Neutrophil (primary cell): ENCODE data around the gene NUFIP2.

Experiments
- H3K27ac ChIP-seq: fragments of 200-600 bp; sonication (generic); 2 replicates; pipeline ENCODE4 v1.5.1; 2016; ENCODE audit warnings: mild to moderate bottlenecking, moderate library complexity
- H3K27me3 ChIP-seq: fragments of 200-600 bp; sonication (generic); 2 replicates; pipeline ENCODE4 v1.6.0; 2016; ENCODE audit warnings: mild to moderate bottlenecking
- H3K36me3 ChIP-seq: fragments of 200-600 bp; sonication (generic); 2 replicates; pipeline ENCODE4 v1.5.1; 2017
- H3K4me1 ChIP-seq, 2 experiments: fragments of 200-600 bp in 1 of 2; sonication (generic) in 1 of 2; 1 replicate in 1 of 2; 2 replicates in 1 of 2; pipeline versions ENCODE4 v1.5.1 to v1.6.1; 2013 to 2016; ENCODE audit warnings: low read depth in 1 of 2, low read length in 1 of 2, mild to moderate bottlenecking in 1 of 2, moderate library complexity in 1 of 2; ENCODE audit not compliant: control insufficient read depth in 1 of 2, insufficient read depth in 1 of 2
- H3K4me3 ChIP-seq, 2 experiments: fragments of 200-600 bp in 1 of 2; sonication (generic) in 1 of 2; 1 replicate in 1 of 2; 2 replicates in 1 of 2; pipeline ENCODE4 v1.5.1; 2013 to 2016; ENCODE audit warnings: low read depth in 1 of 2, low read length in 1 of 2, mild to moderate bottlenecking in 1 of 2, moderate library complexity in 1 of 2
- H3K9me3 ChIP-seq: fragments of 200-600 bp; sonication (generic); 2 replicates; pipeline ENCODE4 v1.5.1; 2016
- TF ChIP-seq, protein P1 (sequence below): fragments of 200-600 bp; sonication (generic); IDR thresholded peaks from 2 replicates; pipeline ENCODE4 v1.5.1; 2016; ENCODE audit warnings: antibody characterized with exemption

The NUFIP2 gene

DNA sequence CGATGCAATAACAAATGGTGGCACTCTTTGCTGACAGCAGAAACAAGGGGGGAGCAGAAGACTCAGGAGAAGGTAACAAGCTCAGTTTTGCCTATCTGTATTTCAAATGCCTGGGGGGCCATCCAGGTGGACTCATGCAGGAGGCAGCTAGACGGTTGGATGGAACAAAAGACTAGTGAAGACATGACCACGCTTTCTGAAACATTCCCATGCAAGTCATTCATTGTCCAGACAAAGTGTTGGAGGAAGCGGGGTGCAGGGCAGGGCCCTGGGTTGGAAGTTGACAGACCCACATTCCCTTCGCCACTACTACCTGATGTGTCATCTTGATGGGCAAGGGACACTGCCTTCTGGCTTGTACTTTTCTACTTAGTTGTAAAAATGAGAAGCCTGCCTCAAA, 77.1 kb downstream of the NUFIP2 start:
- no peak overlapping the region for H3K4me3 ChIP-seq
- H3K27me3 ChIP-seq = peaks cover 5% of the 10 kb centered on the region
- TF ChIP-seq, protein P1, sequence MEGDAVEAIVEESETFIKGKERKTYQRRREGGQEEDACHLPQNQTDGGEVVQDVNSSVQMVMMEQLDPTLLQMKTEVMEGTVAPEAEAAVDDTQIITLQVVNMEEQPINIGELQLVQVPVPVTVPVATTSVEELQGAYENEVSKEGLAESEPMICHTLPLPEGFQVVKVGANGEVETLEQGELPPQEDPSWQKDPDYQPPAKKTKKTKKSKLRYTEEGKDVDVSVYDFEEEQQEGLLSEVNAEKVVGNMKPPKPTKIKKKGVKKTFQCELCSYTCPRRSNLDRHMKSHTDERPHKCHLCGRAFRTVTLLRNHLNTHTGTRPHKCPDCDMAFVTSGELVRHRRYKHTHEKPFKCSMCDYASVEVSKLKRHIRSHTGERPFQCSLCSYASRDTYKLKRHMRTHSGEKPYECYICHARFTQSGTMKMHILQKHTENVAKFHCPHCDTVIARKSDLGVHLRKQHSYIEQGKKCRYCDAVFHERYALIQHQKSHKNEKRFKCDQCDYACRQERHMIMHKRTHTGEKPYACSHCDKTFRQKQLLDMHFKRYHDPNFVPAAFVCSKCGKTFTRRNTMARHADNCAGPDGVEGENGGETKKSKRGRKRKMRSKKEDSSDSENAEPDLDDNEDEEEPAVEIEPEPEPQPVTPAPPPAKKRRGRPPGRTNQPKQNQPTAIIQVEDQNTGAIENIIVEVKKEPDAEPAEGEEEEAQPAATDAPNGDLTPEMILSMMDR = no peak
- H3K9me3 ChIP-seq = no peaks in the 10 kb centered on the region
- no peak overlapping the region for H3K27ac ChIP-seq
- peaks cover 0 to 3% of the 10 kb centered on the region in 2 experiments for H3K4me1 ChIP-seq
- no peaks in the 10 kb centered on the region for H3K36me3 ChIP-seq

DNA sequence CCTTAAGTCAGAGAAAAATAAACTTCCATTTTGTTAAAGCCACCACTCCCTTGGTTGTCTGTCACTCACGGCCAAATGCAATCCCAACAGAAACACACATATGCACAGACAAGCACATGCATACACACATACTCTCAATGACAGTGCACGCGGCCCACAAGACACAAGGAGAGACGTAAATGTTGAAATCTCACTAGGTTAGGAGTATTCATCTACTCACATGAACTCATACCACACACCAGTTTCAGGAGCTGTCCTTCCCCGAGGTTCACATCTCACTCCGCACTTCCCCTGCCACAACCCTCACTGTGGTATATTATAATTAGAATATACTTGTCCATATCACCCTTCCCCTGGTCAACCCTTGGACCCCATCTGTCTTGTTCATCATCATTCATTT, 77.8 kb downstream of the NUFIP2 start:
- no peak overlapping the region for H3K4me3 ChIP-seq
- H3K9me3 ChIP-seq = no peaks in the 10 kb centered on the region
- peaks cover 5% of the 10 kb centered on the region for H3K27me3 ChIP-seq
- no peak overlapping the region for H3K27ac ChIP-seq
- TF ChIP-seq, protein P1 = no peak
- H3K4me1 ChIP-seq = peaks cover 0 to 3% of the 10 kb centered on the region in 2 experiments
- H3K36me3 ChIP-seq = no peaks in the 10 kb centered on the region

DNA sequence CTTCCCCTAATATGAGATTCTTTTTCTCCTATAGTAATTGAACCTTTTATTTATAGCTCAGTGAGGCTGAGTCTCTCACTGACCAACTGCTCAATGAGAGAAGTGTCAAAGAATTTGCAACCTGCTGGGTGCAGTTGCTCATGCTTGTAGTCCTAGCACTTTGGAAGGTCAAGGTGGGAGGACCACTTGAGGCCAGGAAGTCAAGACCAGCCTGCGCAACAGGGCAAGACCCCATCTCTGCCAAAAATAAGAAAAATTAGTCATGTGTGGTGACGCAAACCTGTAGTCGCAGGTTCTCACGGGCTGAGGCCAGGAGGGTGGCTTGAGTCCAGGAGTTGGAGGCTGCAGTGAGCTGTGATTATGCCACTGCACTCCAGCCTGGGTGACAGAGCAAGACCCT, 78.2 kb downstream of the NUFIP2 start:
- H3K36me3 ChIP-seq = no peaks in the 10 kb centered on the region
- peaks cover 5% of the 10 kb centered on the region for H3K27me3 ChIP-seq
- peaks cover 0 to 3% of the 10 kb centered on the region in 2 experiments for H3K4me1 ChIP-seq
- H3K27ac ChIP-seq = no peak overlapping the region
- H3K4me3 ChIP-seq = no peak overlapping the region
- TF ChIP-seq, protein P1 = no peak
- no peaks in the 10 kb centered on the region for H3K9me3 ChIP-seq

DNA sequence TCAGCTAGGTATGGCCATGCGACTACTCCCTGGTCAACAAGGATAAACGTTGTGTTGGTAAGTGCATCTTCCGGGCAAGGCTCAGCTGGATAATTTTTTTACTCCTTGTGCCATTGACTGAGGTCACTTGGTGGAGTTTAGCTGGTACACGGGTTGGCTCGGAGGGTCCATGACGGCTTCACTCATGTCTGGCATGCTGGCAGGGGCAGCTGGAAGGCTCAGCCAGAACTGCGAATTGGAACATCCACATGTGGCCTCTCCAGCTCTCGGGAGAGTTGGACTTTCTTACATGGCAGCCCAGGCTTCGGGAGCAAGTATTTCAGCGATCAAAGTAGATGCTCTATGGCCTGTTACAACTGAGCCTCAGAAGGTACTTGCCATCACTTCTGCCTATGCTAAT, 78.8 kb downstream of the NUFIP2 start:
- no peak overlapping the region for H3K27ac ChIP-seq
- H3K9me3 ChIP-seq = no peaks in the 10 kb centered on the region
- peaks cover 0 to 3% of the 10 kb centered on the region in 2 experiments for H3K4me1 ChIP-seq
- H3K4me3 ChIP-seq = no peak overlapping the region
- H3K36me3 ChIP-seq = no peaks in the 10 kb centered on the region
- TF ChIP-seq, protein P1 = no peak
- peaks cover 5% of the 10 kb centered on the region for H3K27me3 ChIP-seq

DNA sequence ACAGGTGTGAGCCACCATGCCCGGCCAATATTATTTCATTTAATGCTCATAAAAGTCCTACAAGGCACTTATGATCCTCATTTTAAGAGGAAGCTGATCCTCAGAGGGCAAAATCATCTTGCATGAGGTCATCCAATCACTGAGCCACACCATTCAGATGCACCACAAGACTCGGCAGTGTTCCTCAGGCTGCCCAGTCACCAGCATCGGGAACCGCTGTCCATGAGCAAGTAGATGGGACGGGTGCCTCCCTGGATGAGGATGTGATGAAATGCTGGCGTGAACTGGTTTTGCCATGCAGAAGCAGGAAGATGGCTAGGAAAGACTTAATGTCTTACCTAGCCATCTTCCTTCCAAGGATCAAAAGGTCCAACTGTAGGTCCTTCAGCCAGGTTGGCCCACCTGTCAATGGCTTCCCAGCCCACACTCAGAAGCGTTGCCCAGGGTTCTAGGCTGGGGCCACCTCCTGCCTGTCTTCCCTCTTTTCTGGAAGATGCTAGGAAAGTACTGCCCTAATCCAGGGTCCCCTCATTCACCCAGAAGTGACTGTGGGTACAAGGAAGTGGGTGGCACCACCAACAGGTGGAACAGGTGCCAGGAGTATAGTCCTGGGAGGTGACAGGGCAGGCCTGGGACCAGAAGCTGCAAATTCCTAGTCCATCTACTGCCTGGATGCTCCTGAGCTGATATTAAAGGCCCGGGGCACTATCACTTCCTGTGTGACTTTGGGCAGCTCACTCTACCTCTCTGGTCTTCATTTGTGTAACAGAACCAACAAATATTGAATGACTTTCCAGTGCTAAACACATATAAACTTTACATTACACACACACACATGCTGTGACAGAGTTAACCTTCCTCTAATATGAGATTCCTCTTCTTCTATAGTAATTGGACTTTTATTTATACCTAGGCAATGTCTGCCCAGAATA, 79.5 kb downstream of the NUFIP2 start:
- Histone ChIP-seq H3K9me3 (no peaks in the 10 kb centered on the region), H3K27ac (no peak overlapping the region), H3K27me3 (peaks cover 5% of the 10 kb centered on the region), H3K4me1 (peaks cover 0 to under 1% of the 10 kb centered on the region in 2 experiments), H3K4me3 (no peak overlapping the region), H3K36me3 (no peaks in the 10 kb centered on the region)
- TF ChIP-seq, protein P1 = no peak
